OCI-M2 (cell line): Measurements from ENCODE around the gene ID3.

Experiments used
- DNase-seq: peaks from one replicate; lab custom pipeline; 2025; ENCODE audit not compliant: unreplicated experiment; lab: John Stamatoyannopoulos, UW

Gene ID3

DNA sequence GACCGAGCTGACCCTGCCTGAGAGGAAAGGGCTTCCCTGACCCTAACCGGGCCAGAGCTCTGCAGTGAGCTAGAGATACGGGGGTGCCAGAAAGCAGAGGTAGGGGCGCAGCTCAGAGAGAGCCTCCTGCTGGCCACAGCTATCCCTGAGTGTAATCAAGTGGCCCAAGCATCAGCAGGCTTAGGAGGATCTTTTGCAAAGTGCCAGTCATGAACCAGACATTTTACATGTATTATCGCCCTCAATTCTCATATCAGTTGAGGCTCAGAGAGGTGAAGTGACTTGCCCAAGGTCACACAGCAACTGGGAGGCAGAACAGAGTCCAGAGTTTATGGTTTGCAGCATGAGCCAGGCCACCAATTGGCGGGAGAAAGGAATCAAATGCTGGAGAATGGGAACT is 7.0 kb upstream of the ID3 start:
- DNase-seq: no peak

DNA sequence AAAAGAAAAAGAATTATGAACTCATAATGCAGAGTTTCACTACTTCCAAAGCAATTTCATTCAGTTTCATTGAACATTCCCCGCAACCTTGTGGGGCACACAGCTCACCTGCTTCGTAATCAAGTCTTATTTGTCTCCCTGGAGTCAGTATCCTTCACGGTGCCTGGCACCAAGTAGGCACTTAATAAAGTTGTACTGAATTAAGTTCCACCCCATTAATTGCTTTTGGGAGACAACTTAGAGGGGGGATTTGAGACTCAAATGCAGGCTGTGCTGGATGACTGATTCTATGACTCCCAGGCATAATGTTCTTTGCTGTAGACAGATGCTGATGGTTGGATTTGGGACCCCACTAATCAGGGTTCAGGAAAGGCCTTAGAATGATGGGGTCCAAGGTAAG is 6.5 kb upstream of the ID3 start:
- DNase-seq: no peak

DNA sequence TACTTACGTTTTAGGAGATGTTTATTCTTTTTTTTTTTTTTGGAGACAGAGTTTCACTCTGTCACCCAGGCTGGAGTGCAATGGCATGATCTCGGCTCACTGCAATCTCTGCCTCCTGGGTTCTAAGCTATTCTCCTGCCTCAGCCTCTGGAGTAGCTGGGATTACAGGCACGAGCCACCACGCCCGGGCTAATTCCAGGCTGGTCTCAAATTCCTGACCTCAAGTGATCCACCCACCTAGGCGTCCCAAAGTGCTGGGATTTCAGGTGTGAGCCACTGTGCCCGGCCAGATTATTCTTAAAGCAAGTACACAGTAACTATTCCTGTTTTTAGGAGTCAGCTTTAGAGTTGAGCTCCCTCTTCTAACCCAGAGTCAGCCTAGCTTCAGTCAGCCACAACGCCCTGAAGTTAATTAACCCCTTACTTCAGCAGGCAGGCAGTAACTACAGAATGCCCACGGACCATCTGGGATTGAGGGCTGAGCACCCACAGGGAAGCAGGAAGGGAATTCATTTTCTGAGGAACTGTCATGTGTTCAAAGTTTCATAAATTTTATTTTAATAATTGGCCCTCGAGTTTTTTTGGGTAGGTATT is 5.3 kb upstream of the ID3 start:
- DNase-seq: no peak

DNA sequence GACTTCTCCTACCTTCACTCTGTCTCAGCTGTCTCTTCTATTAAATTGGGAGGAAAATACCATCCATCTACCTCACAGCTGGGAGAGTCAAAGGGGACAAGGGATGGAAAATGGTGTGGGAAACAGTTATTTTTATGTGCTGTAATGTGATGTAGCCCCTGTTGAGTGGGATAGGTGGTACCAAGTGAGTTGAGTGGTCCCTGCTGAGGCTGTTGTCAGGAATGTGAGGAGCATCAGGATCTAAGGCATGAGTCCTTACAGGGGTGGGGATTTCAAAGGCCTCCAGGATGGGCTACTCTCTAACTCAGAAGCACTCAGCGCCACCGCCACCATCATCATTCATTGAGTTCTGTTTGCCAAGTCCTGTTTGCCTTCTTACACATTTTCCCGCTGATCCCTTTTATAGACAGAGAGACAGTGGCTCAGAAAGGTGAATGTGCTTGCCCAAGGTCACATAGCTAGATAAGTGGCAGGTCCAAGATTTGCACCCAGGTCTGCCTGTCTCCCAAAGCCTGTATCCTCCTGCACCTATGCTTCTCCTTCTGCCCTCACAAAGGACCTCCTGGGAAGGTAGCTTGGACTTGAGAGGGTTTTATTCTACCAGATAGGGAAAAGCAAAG is 4.6 kb upstream of the ID3 start:
- DNase-seq: no peak

DNA sequence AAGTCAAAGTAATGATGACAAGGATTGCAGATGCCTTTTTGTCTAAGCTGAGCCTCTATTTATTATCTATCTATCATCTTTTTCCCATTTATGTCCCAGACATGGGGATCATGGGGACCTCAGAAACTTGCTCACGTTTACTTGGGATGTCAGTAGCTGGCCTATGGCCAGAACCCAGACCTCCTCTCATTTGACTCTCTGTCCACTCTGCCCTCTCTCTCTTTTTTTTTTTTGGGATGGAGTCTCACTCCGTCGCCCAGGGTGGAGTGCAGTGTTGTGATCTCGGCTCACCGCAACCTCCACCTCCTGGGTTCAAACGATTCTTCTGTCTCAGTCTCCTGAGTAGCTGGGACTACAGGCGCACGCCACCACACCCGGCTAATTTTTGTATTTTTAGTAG is 3.7 kb upstream of the ID3 start:
- no peak for DNase-seq

DNA sequence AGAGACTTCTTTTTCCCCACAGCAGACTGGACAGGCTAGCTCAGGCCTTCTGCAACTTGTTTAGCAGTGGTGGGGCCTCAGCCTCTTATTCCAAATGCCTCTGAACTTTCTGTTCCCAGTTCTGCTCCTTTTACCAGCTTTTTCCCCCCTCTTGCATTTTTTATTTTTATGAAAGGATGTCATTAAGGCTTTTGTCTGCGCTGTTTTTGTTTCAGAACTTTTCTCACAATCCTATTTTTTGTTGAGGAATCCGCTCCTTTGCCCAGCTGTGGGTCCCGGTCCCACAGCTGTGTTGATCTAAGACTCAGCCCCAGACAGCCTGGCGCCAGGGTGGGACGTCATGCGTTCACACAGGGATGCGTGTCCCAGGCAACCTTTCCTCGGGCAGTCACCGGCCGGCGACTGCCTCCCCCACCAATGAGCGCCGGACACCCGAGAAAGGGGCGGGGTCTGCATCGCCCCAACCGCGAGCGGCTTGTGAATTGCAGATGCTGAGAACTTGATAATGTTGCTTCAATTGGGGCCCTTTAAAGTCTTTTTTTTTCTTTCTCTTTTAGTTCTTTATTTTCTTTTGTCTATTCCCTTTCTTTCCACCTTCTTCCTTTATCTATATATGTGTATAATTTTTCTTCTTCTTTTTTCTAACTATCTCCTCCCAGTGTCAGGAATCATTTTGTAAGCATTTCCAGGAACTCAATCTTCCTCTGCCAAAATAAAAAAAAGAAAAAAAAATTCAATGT is 3.0 kb upstream of the ID3 start:
- no peak for DNase-seq

DNA sequence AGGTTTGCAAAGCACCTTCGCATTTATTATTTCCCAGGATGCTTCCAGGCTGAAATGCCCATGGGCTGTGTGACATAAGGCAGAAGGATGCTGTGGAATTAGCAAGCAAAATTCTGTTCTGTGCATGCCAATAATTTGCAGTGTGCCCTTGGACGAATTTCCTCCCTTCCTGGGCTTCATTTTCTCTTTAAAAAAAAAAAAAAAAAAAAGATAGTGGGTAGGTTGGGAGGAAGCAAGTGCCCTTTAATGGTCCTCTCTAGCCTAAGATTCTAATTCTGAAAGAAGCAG is 2.5 kb upstream of the ID3 start:
- no peak for DNase-seq

DNA sequence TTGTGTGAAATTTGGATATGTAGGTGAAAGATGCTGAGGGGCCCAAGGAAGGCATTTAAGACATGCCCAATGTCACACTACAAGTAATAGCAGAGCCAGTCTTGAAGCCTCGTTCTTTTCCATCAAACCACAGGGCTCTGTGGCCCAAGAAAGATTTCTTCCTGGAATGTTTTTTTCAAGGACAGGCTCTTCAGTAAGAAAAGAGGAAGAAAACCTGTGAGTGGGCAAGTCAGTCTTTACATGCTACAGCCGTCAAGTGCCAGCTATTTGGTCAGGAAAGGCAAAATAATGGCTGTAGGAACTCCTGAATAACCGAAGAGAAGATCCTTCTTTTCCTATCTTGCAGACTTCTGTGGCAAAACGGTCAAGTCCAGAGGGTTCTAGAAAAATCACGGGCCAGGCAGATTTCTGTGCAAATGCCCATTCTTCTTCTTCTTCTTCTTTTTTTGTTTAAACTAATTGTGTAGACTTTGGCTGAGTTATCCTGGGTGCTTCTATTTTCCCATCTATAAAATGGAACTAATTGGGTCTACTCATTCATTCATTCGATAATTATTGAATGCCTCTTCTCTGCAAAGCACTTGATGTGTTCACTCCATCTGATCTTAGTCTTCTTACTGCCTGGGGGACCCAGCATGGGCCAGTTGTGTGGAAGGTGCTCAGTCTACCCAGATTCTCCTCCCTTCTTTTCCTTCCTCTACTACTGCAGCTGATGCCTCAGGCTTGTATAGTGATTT is 1.9 kb upstream of the ID3 start:
- DNase-seq: no peak

DNA sequence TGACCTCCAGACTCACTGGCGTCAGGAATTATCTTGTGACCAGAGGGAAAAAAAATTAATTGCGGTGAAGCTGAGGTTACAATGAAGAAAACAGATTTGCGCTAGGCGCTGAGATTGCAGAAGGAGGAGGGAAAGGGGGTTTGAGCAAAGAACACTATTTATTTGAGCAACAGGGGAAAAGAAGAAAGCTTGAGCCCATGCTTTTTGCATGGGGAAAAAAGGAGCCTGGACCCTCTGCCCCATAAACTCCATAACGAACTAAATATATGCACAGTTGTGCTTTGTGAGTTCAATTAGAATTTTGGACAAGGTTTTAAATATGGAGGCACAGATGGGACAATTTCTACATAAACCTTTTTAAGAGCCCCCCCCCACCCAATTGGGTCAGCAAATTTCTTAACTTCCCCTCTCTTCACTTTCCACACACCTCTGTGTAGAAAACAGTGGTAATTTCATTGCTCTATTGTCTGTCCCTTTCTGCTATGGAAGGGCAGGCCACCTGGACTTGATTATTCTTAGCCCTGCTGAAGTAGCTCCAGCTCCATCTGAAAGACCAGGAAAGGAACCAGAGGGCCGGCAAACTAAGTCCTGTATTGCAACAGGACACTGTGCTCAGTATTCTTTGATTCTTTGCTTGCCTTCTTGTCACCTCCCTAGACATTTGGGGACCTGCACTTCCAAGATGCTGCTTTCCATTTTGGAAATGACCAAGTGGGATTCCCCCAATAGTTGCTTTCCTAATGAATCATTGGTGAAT is 862 bp upstream of the ID3 start:
- no peak for DNase-seq

DNA sequence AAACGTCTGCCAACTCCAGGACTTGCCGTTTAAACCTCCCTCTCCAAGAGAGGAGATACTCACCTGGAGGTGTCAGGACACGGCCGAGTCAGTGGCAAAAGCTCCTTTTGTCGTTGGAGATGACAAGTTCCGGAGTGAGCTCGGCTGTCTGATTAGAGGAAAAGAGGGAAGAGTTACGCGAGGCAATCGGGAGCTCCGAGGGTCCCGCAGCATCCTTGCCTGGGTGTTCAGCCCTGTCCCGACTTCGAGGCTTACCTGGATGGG is 497 bp downstream of the ID3 start:
- DNase-seq: no peak

DNA sequence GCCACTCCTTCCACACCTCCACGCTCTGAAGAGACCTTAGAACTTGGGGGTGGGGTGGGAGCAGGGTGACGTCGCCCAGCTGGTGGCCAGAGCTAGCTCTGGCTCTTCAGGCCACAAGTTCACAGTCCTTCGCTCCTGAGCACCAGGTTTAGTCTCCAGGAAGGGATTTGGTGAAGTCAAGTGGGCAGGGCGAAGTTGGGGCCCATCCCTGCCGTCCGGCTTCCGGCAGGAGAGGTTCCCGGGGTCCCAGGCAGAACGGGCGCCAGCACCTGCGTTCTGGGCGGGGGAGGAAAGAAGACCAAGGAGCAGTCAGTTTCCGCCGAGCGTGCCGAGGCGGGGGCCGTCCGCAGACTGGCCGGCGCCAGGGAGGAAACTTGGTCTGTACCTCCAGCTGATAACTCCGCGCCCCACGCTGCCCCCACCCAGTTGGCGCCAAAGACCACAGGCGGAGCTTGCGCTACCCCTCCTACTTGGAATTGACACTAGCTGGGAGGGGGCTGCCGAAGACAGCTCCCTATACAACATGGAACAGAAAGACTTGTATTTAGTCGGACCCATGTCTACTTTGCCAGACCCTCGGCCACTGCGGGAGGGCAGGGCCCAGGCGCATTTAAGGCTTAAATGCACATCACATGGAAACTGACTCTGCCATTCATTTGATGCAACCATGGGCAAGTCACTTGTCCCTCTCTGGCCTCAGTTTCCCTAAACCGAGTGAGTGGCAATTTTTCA is 995 bp downstream of the ID3 start:
- no peak for DNase-seq

DNA sequence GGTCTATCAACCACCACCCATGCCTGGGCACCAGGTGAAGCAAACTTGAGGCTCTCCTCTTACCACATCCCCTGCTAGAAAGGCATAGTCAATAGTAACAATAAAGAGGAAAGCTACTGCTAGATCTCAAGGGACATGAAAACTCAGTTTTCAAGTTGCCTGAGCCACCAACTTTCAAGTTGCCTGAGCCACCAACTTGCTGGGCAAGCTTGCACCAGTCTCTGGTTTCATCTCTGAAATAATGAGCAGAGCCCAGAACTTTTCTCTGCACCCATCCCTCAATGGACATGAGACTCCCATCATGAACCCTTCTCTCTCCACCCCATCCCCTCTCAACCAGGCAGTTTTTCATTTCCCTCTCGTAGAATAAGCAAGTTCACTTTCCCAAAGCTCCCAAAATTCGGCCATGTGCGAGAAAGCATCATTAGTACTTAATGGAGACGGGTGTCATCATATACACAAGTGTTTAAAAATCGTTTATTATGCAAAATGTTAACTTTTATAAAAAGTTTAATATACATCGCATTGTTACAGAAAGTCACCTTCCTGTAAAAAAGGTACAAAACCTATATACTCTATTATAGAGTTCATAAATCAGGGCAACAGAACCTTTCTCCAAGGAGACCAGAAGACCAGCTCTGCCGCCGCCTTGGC is 1.7 kb downstream of the ID3 start:
- DNase-seq: no peak

DNA sequence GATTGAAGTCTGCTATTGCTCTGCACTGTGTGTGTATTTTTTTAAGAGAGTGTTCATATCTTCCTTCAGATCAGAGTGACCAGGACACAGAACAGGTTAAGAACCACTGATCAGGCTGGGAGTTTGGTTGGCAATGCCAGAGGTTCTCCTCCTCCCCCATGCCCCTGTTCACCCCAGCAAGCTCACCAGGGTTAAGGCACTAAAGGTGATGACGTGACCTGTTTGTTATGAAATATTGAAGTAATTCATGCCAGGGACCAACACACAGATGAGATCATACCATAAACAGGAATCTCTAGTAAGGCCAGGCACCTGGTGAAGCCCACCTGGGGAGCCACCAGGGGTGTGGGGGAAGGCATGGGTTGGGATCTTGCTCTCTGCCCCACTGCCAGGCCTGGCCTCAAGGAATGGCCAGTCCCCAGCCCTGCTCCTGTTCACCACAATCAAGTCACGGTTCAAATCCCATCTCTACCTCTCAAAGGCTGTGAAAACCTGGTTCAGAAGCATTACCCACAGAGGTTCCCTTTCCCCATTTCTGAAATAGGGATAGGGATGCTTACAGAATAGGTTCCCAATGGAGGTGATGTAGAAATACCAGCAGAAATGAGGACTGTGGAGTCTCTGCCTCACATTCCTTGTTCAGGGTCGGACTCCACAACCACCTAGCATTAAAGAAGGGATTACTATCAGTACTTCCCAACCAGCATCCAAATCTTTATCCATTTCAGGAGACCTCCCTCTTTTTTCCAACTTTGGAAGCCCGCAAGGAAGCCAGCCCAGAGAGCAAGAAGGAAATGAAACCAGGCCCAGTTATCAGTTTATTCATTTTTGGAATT is 2.4 kb downstream of the ID3 start:
- DNase-seq: no peak

DNA sequence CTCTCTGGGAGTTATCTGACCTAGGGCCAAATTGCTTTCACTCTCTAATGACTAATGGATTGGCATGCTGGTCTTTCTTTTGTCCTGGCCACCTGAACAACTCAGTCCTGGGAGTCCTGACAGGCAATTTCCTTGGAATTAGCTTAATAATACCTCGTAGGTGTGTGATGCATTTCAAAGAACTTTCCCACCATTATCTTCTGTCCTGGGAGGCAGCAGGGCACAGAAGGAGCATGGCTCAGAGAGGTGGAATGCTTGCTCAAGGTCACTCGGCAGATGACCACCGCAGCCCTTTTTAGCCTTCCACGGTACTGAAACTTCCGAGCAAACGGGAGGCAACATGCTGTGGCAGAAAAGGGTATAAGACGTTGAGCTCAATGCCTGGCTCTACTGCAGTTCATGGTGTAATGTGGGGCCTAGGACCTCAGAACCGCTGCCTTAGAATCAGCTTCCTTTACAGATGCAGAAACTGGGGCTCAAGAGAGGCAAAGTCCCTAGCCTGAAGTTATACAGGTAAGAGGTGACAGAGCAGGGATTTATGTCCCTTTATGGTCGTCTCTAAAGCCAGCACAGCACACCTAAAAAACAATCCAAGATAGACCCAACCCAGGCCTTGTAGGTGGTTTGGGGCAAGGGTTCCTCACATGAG is 3.2 kb downstream of the ID3 start:
- no peak for DNase-seq

DNA sequence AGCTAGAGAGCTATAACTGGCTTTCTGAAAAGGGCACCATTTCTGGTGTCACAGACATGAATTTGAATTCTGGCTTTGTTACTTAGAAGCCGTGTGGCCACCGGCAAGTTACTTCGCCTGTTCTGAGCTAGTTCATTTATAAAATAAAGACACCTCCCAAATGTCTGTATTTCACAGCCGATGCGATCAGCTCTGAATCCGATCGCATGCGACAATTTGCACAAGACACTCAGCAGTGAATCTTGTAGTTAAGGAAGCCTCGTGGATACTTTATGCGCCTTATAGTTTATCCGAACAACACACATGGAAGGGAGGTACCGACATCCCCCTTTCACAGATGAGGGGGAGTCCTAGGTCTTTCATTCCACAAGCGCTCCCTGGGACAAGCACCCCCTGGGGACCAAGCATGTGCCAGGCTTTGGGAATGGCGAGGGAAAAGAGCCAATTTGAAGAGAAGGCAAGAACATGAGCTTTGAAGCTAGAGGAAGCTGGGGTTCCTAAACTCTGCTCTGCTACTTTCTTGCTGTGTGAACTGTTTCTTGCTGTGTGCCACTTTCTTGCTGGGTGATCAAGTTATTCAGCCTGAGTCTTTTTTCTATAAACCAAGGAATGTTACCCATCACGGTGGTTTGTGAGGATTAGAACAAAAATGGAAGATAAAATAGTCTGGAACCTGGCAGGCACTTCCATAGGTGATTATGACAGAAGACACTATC is 3.9 kb downstream of the ID3 start:
- DNase-seq: no peak

DNA sequence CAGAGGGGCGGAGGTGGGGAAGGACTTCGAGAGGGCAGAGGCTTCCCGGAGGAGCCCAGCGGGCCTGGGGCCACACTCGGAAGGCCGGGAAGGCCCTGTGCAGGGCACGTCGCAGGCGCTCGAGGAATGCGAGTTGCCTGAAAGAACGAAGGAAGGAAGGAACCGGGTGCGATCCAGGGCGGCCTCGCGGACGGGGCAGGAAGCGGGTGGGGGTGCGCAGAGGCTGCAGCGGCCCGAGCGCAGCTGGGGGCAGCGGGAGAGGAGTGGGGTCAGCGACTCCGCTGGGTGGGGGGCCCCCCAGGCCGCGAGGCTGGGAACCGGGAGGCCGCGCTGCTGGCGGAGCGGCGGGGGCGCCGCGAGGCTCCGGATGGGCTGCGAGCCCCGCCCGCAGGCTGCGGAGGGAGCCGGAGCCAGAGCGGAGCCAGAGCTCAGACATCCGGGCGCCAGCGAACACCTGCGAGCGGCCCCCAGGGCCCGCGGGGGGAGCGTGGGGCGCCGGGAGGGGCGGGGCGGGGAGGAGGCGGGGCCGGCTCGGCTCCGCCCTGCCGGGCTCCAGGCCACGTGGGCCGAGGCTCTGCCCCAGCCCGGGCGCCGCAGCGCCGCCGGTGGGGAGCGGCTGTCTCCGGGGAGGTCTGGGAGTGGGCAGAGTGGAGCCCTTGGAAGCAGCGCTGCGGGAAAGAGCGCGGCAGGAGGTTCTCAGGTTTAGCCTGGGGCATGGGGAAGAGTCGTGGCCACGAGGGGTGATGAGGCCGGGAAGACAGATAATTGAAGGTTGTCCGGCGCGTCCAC is 4.6 kb downstream of the ID3 start:
- DNase-seq: peak; percentile 65

DNA sequence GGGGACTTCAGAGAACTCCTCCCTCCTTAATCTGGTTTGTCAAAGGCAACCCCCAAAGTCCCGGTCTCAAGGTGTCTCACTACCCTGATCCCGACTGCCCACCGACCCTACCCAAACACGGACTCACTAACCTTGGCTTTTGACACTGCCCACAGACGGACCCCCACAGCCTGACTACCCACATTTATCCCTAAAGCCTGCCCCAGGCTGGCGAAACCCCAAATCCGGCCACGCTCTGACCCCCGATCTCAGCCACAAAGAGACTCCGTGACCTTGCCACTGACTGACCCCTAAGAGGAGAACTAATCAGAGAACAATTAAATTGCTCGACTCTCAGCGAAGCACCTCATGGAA is 5.2 kb downstream of the ID3 start:
- no peak for DNase-seq
